BLaER1 treated with 17β-estradiol and CSF1 and Interleukin-3, amounts not matched to agents 10 nM and 100 nM (cell line): ENCODE measurements around the gene LOXL1.

Source experiments
- H3K27ac ChIP-seq, 11 experiments: shearing (Covaris generic); formaldehyde crosslinking; 2 replicates each; pipeline ENCODE4 v1.8.1; 2022
- H3K27me3 ChIP-seq, 11 experiments: shearing (Covaris generic); formaldehyde crosslinking; 2 replicates each; pipeline ENCODE4 v1.8.1; 2022
- H3K36me3 ChIP-seq, 11 experiments: shearing (Covaris generic); formaldehyde crosslinking; 2 replicates each; pipeline ENCODE4 v1.8.1; 2022
- H3K4me1 ChIP-seq, 10 experiments: shearing (Covaris generic); formaldehyde crosslinking; 2 replicates each; pipeline ENCODE4 v1.8.1; 2022
- H3K4me2 ChIP-seq, 11 experiments: shearing (Covaris generic); formaldehyde crosslinking; 2 replicates each; pipeline ENCODE4 v1.8.1; 2022
- H3K4me3 ChIP-seq, 10 experiments: shearing (Covaris generic); formaldehyde crosslinking; 2 replicates each; pipeline ENCODE4 v1.8.1; 2022
- H3K9ac ChIP-seq, 11 experiments: shearing (Covaris generic); formaldehyde crosslinking; 2 replicates each; pipeline ENCODE4 v1.8.1; 2022
- H3K9me3 ChIP-seq, 11 experiments: shearing (Covaris generic); formaldehyde crosslinking; replicated peaks in 1 of 11; 2 replicates each; pipeline ENCODE4 v1.8.1; 2022
- H4K20me1 ChIP-seq, 11 experiments: shearing (Covaris generic); formaldehyde crosslinking; 2 replicates each; pipeline ENCODE4 v1.8.1; 2022
- Cebpa-rat ChIP-seq, 11 experiments: shearing (Covaris generic); IDR thresholded peaks; 2 replicates each; pipeline ENCODE4 v1.8.1; 2022

The LOXL1 gene

GRCh38 chr15:73986055-73986775, 60.0 kb downstream of the LOXL1 start:
- peaks cover 0 to 25% (median 6%) of the 10 kb centered on the region in 11 experiments; a peak in 16 of 22 replicates for H3K27me3 ChIP-seq
- H3K27ac ChIP-seq: no peak overlapping the region
- no peaks in the 10 kb centered on the region for H3K36me3 ChIP-seq
- no peak overlapping the region for H3K4me3 ChIP-seq
- H3K9me3 ChIP-seq: no peaks in the 10 kb centered on the region
- TF ChIP-seq Cebpa-rat (IDR thresholded peaks at IDR 0.05): no peak
- peaks cover 60 to 81% (median 72%) of the 10 kb centered on the region in 10 experiments for H3K4me1 ChIP-seq
- peak overlapping the region in 7 of 11 experiments; percentile 87 to 98 (median 95); a peak in 7 of 22 replicates for H3K4me2 ChIP-seq
- H3K9ac ChIP-seq: no peak overlapping the region
- peaks cover 0 to 46% (median 39%) of the 10 kb centered on the region in 11 experiments; a peak in 18 of 22 replicates for H4K20me1 ChIP-seq

DNA sequence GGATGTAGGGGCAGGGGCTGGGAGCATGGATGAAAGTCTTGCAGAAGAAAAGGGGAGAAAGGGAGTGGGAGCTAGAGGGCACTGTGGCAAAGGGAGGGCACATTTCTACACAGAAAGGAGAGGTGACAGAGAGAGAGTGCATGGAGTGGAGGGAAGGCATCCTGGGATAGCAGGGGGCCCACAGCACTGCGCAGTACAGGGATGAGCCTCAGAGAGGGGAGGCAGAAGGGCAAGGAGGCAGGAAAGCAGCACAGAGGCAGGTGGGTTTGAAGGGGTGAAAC, 60.5 kb downstream of the LOXL1 start:
- Histone ChIP-seq H3K9me3 (no peaks in the 10 kb centered on the region), H3K4me3 (no peak overlapping the region), H4K20me1 (peaks cover 0 to 42% (median 34%) of the 10 kb centered on the region in 11 experiments; a peak in 18 of 22 replicates), H3K9ac (no peak overlapping the region), H3K27me3 (peaks cover 0 to 20% (median under 1%) of the 10 kb centered on the region in 11 experiments; a peak in 14 of 22 replicates), H3K4me2 (no peak overlapping the region), H3K36me3 (no peaks in the 10 kb centered on the region), H3K4me1 (peaks cover 60 to 81% (median 72%) of the 10 kb centered on the region in 10 experiments), H3K27ac (no peak overlapping the region)
- no peak for TF ChIP-seq Cebpa-rat (IDR thresholded peaks at IDR 0.05)

DNA sequence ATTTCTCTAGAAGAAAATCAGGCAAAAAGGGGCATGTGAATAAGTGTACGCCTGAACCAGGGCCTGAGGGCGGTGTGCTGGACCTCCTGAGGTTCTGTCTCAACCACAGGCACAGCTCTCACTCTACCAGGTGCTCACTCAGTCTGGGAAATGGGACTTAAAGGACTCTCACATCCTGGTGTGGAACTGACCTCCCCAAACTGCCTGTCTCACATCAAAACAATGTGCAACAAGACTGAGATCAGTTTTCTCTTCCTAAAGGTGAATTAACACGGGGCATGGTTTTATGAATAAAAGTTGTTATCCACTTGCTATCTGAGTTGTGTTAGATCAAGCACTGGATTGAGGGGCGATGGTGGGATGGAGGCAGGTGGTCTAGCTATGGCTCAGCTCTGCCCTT, 61.0 kb downstream of the LOXL1 start:
- Histone ChIP-seq H3K4me1 (peaks cover 56 to 78% (median 68%) of the 10 kb centered on the region in 10 experiments), H3K27ac (no peak overlapping the region), H3K4me2 (no peak overlapping the region)

DNA sequence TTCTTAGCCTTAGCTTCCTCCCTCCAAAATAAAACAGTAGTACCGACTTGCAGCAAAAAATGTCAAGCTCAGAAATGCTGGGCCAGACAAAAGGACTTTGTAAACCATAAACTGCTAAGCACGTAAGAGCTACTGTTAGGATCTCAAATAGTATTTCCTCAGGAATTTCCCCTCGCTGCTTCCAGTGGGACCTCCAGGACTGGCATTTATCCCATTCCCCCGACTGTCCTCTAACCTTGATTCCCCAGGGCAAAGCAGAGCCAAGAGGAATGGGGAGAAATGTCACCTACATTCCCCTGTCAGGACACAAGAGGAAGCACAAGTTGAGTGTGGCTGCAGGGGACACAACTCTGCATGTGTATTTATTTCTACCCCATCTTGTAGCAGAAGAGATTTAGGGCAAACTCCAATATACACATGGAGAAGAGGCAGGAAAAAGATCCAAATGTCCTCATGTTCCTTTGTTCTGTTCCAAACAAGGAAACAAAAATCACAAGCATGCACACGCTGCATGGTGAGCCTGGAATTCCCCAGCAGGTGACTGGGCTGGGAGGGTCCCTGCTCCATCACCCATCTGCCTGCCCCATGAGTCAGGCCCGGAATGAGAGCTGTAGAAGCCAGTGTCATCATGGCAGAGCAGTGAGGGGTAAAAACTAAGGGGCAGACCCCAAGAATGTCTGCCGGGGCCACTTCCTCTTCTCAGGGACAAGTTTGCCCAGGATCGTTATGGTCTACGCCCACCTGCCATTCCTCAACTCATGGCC, 61.6 kb downstream of the LOXL1 start:
- H3K36me3 ChIP-seq: no peaks in the 10 kb centered on the region
- TF ChIP-seq Cebpa-rat (IDR thresholded peaks at IDR 0.05): no peak
- no peaks in the 10 kb centered on the region for H3K9me3 ChIP-seq
- no peak overlapping the region for H3K9ac ChIP-seq
- H3K27me3 ChIP-seq: peaks cover 0 to 13% (median 0%) of the 10 kb centered on the region in 11 experiments; a peak in 7 of 22 replicates
- H3K4me2 ChIP-seq: peak overlapping the region; percentile 8 to 75 (median 45); a peak in 20 of 22 replicates
- H3K27ac ChIP-seq: no peak overlapping the region
- H3K4me3 ChIP-seq: no peak overlapping the region
- H4K20me1 ChIP-seq: peaks cover 0 to 31% (median 26%) of the 10 kb centered on the region in 11 experiments; a peak in 17 of 22 replicates
- H3K4me1 ChIP-seq: peaks cover 56 to 78% (median 67%) of the 10 kb centered on the region in 10 experiments

More for the DNA sequence above, 61.0 kb downstream of the LOXL1 start:
- H3K4me3 ChIP-seq: no peak overlapping the region
- H3K36me3 ChIP-seq: no peaks in the 10 kb centered on the region
- H4K20me1 ChIP-seq: peaks cover 0 to 37% (median 28%) of the 10 kb centered on the region in 11 experiments; a peak in 18 of 22 replicates
- peaks cover 0 to 14% (median 0%) of the 10 kb centered on the region in 11 experiments; a peak in 8 of 22 replicates for H3K27me3 ChIP-seq
- no peak overlapping the region for H3K9ac ChIP-seq
- no peak for TF ChIP-seq Cebpa-rat (IDR thresholded peaks at IDR 0.05)
- no peaks in the 10 kb centered on the region for H3K9me3 ChIP-seq

DNA sequence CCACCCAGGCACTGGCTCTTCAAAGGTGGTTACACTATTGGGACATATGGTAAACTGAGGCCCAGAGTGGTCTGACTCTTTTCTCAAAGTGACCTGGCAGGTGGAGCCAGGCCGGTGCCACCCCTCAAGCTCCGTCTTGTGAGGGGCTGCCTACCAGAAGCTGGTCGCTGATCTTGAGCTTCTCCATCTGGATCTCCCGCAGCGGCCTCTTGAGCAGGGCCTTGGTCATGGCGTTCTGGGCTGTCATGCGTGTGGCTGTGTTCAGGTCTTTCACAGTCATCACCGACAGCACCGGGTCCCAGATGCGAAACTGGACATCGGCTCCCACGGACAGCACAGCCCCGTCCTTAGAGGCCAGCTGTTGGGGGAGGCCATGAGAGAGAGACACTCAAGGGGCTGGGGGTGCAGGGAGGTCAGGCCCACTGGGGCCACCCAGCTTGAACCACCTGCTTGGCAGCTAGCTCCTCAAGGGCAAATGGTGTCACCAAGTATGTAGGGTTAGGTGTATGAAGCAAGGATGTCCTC, 62.2 kb downstream of the LOXL1 start:
- H3K9ac ChIP-seq: no peak overlapping the region
- H3K9me3 ChIP-seq: no peaks in the 10 kb centered on the region
- H3K27ac ChIP-seq: no peak overlapping the region
- H3K36me3 ChIP-seq: no peaks in the 10 kb centered on the region
- H3K4me3 ChIP-seq: no peak overlapping the region
- peaks cover 56 to 78% (median 67%) of the 10 kb centered on the region in 10 experiments for H3K4me1 ChIP-seq
- H4K20me1 ChIP-seq: peaks cover 0 to 25% (median 20%) of the 10 kb centered on the region in 11 experiments; a peak in 17 of 22 replicates
- H3K27me3 ChIP-seq: peaks cover 0 to 12% (median 0%) of the 10 kb centered on the region in 11 experiments; a peak in 7 of 22 replicates
- peak overlapping the region; percentile 8 to 75 (median 45); a peak in 19 of 22 replicates for H3K4me2 ChIP-seq
- no peak for TF ChIP-seq Cebpa-rat (IDR thresholded peaks at IDR 0.05)

- H3K36me3 ChIP-seq: no peaks in the 10 kb centered on the region
- no peak overlapping the region for H3K27ac ChIP-seq
- peaks cover 0 to 18% (median 14%) of the 10 kb centered on the region in 11 experiments; a peak in 11 of 22 replicates for H4K20me1 ChIP-seq
- TF ChIP-seq Cebpa-rat (IDR thresholded peaks at IDR 0.05): no peak
- no peaks in the 10 kb centered on the region for H3K9me3 ChIP-seq
- H3K4me3 ChIP-seq: no peak overlapping the region
- H3K9ac ChIP-seq: no peak overlapping the region
- H3K27me3 ChIP-seq: peaks cover 0 to 8% (median 0%) of the 10 kb centered on the region in 11 experiments; a peak in 6 of 22 replicates
- peaks cover 56 to 78% (median 66%) of the 10 kb centered on the region in 10 experiments for H3K4me1 ChIP-seq
- H3K4me2 ChIP-seq: peak overlapping the region in 9 of 11 experiments; percentile 1 to 75 (median 61); a peak in 11 of 22 replicates
Observed at GRCh38 chr15:73989001-73989798, 62.9 kb downstream of the LOXL1 start.

DNA sequence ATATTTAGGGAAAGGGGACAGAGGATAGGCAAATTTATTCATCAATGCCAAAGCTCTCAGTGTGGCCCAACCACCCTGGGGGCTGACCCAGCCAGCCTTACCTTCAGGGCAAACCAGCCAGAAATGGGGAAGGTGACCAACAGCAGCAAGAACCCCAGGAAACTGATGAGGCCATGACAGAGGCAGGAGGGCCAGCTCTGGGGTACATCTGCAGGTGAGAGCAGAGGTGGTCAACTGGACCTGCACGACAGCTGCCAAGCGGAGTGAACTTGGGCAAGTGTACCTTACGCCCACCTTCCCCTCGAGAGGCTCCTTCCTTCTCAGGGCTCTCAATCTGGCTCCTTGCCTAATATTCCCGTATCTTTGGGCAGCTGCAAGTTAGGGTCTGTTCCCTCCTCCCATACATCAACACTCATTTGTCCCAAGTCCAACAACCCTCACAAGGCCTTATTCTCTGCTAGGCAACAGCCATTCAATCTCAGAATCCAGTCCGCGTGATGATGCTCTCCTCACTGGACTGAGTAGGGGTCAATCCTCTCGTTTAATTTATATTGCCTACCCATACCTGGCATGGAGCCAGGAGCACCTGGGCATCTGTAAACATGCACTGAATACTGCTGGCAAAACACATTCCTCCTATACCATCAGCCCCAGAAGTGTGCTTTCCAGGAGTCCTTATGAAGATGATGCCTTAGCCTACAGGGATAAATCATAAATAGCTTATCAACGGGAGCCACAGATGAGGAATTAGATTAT, 64.2 kb downstream of the LOXL1 start:
- peaks cover 0 to 6% (median 3%) of the 10 kb centered on the region in 11 experiments; a peak in 7 of 22 replicates for H4K20me1 ChIP-seq
- no peaks in the 10 kb centered on the region for H3K36me3 ChIP-seq
- H3K9ac ChIP-seq: peak overlapping the region in 2 of 11 experiments; percentile 82 to 87; a peak in 2 of 22 replicates
- peaks cover 0 to 4% (median 0%) of the 10 kb centered on the region in 11 experiments; a peak in 3 of 22 replicates for H3K27me3 ChIP-seq
- TF ChIP-seq Cebpa-rat (IDR thresholded peaks at IDR 0.05): no peak
- H3K4me1 ChIP-seq: peaks cover 48 to 66% (median 55%) of the 10 kb centered on the region in 10 experiments
- H3K9me3 ChIP-seq: no peaks in the 10 kb centered on the region
- H3K4me3 ChIP-seq: no peak overlapping the region
- H3K4me2 ChIP-seq: peak overlapping the region in 4 of 11 experiments; percentile 88 to 97 (median 94); a peak in 5 of 22 replicates
- H3K27ac ChIP-seq: no peak overlapping the region
